ENCODE measurements around the gene PHACTR1. TPM values are rescaled to one million over a fixed set of nuclear protein-coding genes. Genes with fewer than 3 reads are reported as not detected.

PHACTR1 gene
- total RNA-seq = 0.09 and 0.26 TPM in 2 replicates

- no peaks in the 10 kb centered on the region for H3K9me3 Mint-ChIP-seq
- no peak within 1 kb of the TSS for H3K27ac Mint-ChIP-seq
- intact Hi-C loops (cut with micrococcal nuclease) = no loop called here
- no peak within 1 kb of the TSS for H3K4me3 Mint-ChIP-seq
- no peaks in the 10 kb centered on the region for H3K36me3 Mint-ChIP-seq (ENCODE audit: low read depth)
- peaks cover 5% of the 10 kb centered on the region for H3K27me3 Mint-ChIP-seq
- H3K4me1 Mint-ChIP-seq = no peaks in the 10 kb centered on the region
- DNase-seq = no peak
Observed at GRCh38 chr6:12716298-12716916, at the start of gene PHACTR1. Gene PHACTR1 (plus strand): TSS chr6:12716767.

GRCh38 chr6:12666886-12667285 is 49.7 kb upstream of the PHACTR1 start:
- intact Hi-C loops (cut with micrococcal nuclease) = no loop called here
- no peaks in the 10 kb centered on the region for H3K4me1 Mint-ChIP-seq
- H3K9me3 Mint-ChIP-seq = no peaks in the 10 kb centered on the region
- DNase-seq = no peak
- H3K36me3 Mint-ChIP-seq (ENCODE audit: low read depth) = no peaks in the 10 kb centered on the region
- H3K4me3 Mint-ChIP-seq = no peak overlapping the region
- H3K27me3 Mint-ChIP-seq = peaks cover 3% of the 10 kb centered on the region
- H3K27ac Mint-ChIP-seq = no peak overlapping the region

DNA sequence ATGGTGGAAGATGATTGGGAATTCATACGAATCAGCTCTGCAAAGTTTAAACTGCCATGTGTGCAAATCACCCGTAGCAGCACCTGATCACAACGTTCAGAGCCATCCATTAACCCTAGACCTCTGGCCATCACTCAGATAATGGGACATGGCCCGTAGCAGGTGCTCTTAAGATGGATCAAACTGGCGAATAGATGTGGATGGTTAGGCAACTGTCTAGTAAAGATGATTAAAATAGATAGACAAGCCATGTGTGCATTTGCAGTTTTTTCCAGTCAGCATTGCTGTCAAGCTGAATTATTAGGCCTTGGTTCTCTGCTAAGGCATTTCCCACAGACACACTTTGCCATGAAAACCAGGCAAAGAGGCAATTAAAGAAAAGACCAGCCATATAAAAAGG is 40.6 kb upstream of the PHACTR1 start:
- DNase-seq = no peak
- no peak overlapping the region for H3K27ac Mint-ChIP-seq
- H3K4me3 Mint-ChIP-seq = no peak overlapping the region
- no peaks in the 10 kb centered on the region for H3K36me3 Mint-ChIP-seq (ENCODE audit: low read depth)
- no peaks in the 10 kb centered on the region for H3K9me3 Mint-ChIP-seq
- intact Hi-C loops (cut with micrococcal nuclease) = no loop called here
- peaks cover 5% of the 10 kb centered on the region for H3K27me3 Mint-ChIP-seq
- H3K4me1 Mint-ChIP-seq = no peaks in the 10 kb centered on the region

- Mint-ChIP-seq H3K4me3 (no peak overlapping the region), H3K27ac (no peak overlapping the region), H3K4me1 (no peaks in the 10 kb centered on the region), H3K27me3 (peaks cover 4% of the 10 kb centered on the region), H3K36me3 (ENCODE audit: low read depth) (no peaks in the 10 kb centered on the region), H3K9me3 (no peaks in the 10 kb centered on the region)
- intact Hi-C loops (cut with micrococcal nuclease) = no loop called here
- DNase-seq = no peak
Observed at GRCh38 chr6:12679341-12679740, 37.2 kb upstream of the PHACTR1 start.

- no peaks in the 10 kb centered on the region for H3K36me3 Mint-ChIP-seq (ENCODE audit: low read depth)
- no peak for DNase-seq
- H3K27ac Mint-ChIP-seq = no peak overlapping the region
- intact Hi-C loops (cut with micrococcal nuclease) = no loop called here
- H3K4me3 Mint-ChIP-seq = no peak overlapping the region
- H3K4me1 Mint-ChIP-seq = no peaks in the 10 kb centered on the region
- peaks cover 9% of the 10 kb centered on the region for H3K27me3 Mint-ChIP-seq
- peaks cover under 1% of the 10 kb centered on the region for H3K9me3 Mint-ChIP-seq
Observed at GRCh38 chr6:12693122-12693521, 23.4 kb upstream of the PHACTR1 start.

DNA sequence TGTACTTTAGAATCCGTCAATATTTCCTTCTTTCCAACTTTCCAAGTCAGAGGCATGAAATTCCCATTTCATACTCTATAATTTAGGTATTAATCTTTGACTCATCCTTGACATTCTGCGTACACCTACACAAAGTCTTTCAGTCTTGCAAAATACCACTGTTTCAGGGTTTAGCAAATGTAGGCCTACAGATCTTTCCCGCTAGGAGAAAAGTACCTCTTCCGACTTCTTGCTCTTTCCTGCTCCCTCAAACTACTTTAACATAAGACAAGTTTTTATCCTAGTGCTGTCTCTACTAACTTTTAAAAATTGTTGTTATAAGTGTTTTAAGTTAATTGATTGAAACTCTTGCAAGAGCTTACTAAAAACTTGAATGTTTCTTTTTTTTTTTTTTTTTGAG is 18.3 kb upstream of the PHACTR1 start:
- Mint-ChIP-seq H3K4me3 (no peak overlapping the region), H3K27ac (no peak overlapping the region), H3K27me3 (peaks cover 2% of the 10 kb centered on the region), H3K4me1 (no peaks in the 10 kb centered on the region), H3K36me3 (ENCODE audit: low read depth) (no peaks in the 10 kb centered on the region), H3K9me3 (no peaks in the 10 kb centered on the region)
- intact Hi-C loops (cut with micrococcal nuclease) = no loop called here
- DNase-seq = no peak

DNA sequence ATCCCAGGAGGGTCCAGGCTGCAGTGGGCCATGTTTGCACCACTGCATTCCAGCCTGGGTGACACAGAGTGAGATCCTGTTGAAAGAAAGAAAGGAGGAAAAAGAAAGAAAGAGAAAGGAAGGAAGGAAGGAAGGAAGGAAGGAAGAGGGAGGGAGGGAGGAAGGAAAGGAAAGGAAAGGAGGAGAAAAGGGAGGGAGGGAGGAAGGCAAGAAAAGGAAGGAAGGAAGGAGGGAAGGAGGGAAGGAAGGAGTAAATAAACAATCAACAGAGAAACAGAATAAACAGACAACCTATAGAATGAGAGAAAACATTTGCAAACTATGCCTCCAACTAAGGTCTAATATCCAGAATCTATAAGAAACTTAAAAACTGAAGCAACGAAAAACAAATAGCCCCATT is 11.6 kb upstream of the PHACTR1 start:
- Mint-ChIP-seq H3K4me3 (no peak overlapping the region), H3K27me3 (no peaks in the 10 kb centered on the region), H3K9me3 (no peaks in the 10 kb centered on the region), H3K27ac (no peak overlapping the region), H3K36me3 (ENCODE audit: low read depth) (no peaks in the 10 kb centered on the region), H3K4me1 (no peaks in the 10 kb centered on the region)
- intact Hi-C loops (cut with micrococcal nuclease) = no loop called here
- no peak for DNase-seq

DNA sequence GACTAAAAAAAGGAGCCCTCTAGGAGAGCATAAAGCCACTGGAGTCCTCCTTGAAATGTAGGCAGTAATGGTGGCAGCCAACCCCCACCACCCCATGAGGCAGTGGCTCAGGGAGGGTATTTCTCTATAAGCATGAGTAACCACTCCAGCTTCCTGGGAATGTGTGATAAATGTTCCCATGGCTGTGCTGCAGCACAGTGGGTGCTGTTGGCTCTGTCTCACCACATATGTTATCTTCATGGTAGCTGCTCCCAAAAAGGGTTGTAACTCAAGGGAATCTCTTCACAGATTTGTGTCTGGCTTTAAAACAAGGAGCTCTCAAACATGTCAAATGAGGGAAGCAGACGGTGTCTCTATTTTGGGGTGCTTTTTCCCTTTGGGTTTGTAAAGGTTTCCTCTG is 7.5 kb upstream of the PHACTR1 start:
- Mint-ChIP-seq H3K4me1 (no peaks in the 10 kb centered on the region), H3K27me3 (peaks cover 2% of the 10 kb centered on the region), H3K36me3 (ENCODE audit: low read depth) (no peaks in the 10 kb centered on the region), H3K27ac (no peak overlapping the region), H3K9me3 (no peaks in the 10 kb centered on the region), H3K4me3 (no peak overlapping the region)
- no peak for DNase-seq
- intact Hi-C loops (cut with micrococcal nuclease) = no loop called here

GRCh38 chr6:12709556-12710232 is 6.9 kb upstream of the PHACTR1 start:
- Mint-ChIP-seq H3K27ac (no peak overlapping the region), H3K27me3 (peaks cover 2% of the 10 kb centered on the region), H3K4me3 (no peak overlapping the region), H3K4me1 (no peaks in the 10 kb centered on the region), H3K9me3 (no peaks in the 10 kb centered on the region), H3K36me3 (ENCODE audit: low read depth) (no peaks in the 10 kb centered on the region)
- DNase-seq = no peak
- intact Hi-C loops (cut with micrococcal nuclease) = no loop called here

GRCh38 chr6:12710921-12711320 is 5.6 kb upstream of the PHACTR1 start:
- Mint-ChIP-seq H3K9me3 (no peaks in the 10 kb centered on the region), H3K27me3 (peaks cover 5% of the 10 kb centered on the region), H3K36me3 (ENCODE audit: low read depth) (no peaks in the 10 kb centered on the region), H3K27ac (no peak overlapping the region), H3K4me3 (no peak overlapping the region), H3K4me1 (no peaks in the 10 kb centered on the region)
- intact Hi-C loops (cut with micrococcal nuclease) = no loop called here
- no peak for DNase-seq

- Mint-ChIP-seq H3K27me3 (peaks cover 5% of the 10 kb centered on the region), H3K9me3 (no peaks in the 10 kb centered on the region), H3K36me3 (ENCODE audit: low read depth) (no peaks in the 10 kb centered on the region), H3K4me1 (no peaks in the 10 kb centered on the region), H3K4me3 (no peak overlapping the region), H3K27ac (no peak overlapping the region)
- intact Hi-C loops (cut with micrococcal nuclease) = no loop called here
- no peak for DNase-seq
Observed at GRCh38 chr6:12714022-12714421, 2.5 kb upstream of the PHACTR1 start.

GRCh38 chr6:12715437-12715836 is 1.1 kb upstream of the PHACTR1 start:
- H3K27ac Mint-ChIP-seq = no peak overlapping the region
- intact Hi-C loops (cut with micrococcal nuclease) = no loop called here
- H3K4me3 Mint-ChIP-seq = no peak overlapping the region
- DNase-seq = no peak
- H3K36me3 Mint-ChIP-seq (ENCODE audit: low read depth) = no peaks in the 10 kb centered on the region
- no peaks in the 10 kb centered on the region for H3K4me1 Mint-ChIP-seq
- H3K27me3 Mint-ChIP-seq = peaks cover 5% of the 10 kb centered on the region
- H3K9me3 Mint-ChIP-seq = no peaks in the 10 kb centered on the region

- intact Hi-C loops (cut with micrococcal nuclease) = no loop called here
- DNase-seq = no peak
- peaks cover 3% of the 10 kb centered on the region for H3K27me3 Mint-ChIP-seq
- H3K4me3 Mint-ChIP-seq = no peak overlapping the region
- H3K4me1 Mint-ChIP-seq = no peaks in the 10 kb centered on the region
- H3K27ac Mint-ChIP-seq = no peak overlapping the region
- no peaks in the 10 kb centered on the region for H3K36me3 Mint-ChIP-seq (ENCODE audit: low read depth)
- no peaks in the 10 kb centered on the region for H3K9me3 Mint-ChIP-seq
Observed at GRCh38 chr6:12717356-12717755, 789 bp downstream of the PHACTR1 start.

DNA sequence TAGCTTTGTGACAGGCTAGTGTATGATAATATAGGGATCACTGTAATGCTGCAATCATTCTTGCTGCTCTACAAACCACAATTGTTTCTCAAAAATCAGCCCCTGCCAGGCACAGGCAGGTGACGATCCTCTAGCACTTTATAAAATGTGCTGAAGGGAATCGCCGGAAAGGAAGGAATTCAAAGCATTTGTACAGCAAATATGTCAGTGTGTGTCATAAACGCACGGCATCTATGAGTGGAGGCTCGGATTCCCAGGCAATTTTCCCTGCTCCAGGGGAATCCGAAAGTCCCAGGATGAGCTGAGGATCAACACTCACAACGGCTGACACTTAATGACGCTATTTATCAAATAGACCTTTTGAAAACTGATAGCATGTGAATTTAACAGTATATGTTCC is 1.4 kb downstream of the PHACTR1 start:
- H3K27ac Mint-ChIP-seq = no peak overlapping the region
- no peaks in the 10 kb centered on the region for H3K9me3 Mint-ChIP-seq
- no peak for DNase-seq
- intact Hi-C loops (cut with micrococcal nuclease) = no loop called here
- H3K4me3 Mint-ChIP-seq = no peak overlapping the region
- H3K27me3 Mint-ChIP-seq = peaks cover 3% of the 10 kb centered on the region
- H3K4me1 Mint-ChIP-seq = no peaks in the 10 kb centered on the region
- H3K36me3 Mint-ChIP-seq (ENCODE audit: low read depth) = no peaks in the 10 kb centered on the region

GRCh38 chr6:12719017-12719416 is 2.5 kb downstream of the PHACTR1 start:
- H3K27me3 Mint-ChIP-seq = peaks cover 3% of the 10 kb centered on the region
- H3K9me3 Mint-ChIP-seq = no peaks in the 10 kb centered on the region
- no peaks in the 10 kb centered on the region for H3K4me1 Mint-ChIP-seq
- intact Hi-C loops (cut with micrococcal nuclease) = no loop called here
- H3K27ac Mint-ChIP-seq = no peak overlapping the region
- H3K36me3 Mint-ChIP-seq (ENCODE audit: low read depth) = no peaks in the 10 kb centered on the region
- DNase-seq = no peak
- no peak overlapping the region for H3K4me3 Mint-ChIP-seq
